HPDE6-E6E7 (cell line): ENCODE data around the gene PKP1.

Source experiments
- DNase-seq: peaks from one replicate; pipeline ENCODE4 v3.0.0; 2011; ENCODE audit warnings: missing footprints; ENCODE audit errors: extremely low spot score

The PKP1 gene

DNA sequence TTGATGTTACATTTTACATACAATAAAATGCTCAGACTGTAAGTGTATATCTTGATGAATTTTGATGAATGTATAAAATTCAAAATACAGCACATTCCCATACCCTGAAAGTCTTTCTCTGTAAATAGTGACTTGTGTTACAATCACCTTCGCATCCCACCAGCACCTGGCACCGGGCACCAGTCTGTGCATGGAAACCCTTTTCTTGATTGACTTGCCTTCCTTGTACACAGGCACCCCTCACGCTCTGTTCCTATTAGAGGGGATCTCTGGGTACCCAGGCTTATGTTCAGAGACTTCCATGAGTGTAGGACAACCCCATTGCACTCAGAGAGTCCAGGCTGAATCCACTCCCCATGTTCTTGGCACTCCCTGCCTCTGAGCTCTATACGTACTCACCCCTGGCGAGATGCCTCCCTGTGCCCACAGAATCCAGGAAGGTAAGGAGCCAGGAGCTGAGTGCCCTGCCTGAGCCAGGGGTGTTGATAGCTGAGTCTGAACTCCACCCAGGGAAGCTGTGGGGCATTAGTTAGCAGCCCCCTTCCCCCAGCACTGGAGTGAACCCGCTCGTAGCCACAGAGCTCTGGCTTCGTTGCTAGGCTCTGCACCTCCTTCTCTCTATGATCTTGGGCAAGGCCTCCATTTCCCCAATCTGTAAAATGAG, 22.5 kb upstream of the PKP1 start:
- no peak for DNase-seq

DNA sequence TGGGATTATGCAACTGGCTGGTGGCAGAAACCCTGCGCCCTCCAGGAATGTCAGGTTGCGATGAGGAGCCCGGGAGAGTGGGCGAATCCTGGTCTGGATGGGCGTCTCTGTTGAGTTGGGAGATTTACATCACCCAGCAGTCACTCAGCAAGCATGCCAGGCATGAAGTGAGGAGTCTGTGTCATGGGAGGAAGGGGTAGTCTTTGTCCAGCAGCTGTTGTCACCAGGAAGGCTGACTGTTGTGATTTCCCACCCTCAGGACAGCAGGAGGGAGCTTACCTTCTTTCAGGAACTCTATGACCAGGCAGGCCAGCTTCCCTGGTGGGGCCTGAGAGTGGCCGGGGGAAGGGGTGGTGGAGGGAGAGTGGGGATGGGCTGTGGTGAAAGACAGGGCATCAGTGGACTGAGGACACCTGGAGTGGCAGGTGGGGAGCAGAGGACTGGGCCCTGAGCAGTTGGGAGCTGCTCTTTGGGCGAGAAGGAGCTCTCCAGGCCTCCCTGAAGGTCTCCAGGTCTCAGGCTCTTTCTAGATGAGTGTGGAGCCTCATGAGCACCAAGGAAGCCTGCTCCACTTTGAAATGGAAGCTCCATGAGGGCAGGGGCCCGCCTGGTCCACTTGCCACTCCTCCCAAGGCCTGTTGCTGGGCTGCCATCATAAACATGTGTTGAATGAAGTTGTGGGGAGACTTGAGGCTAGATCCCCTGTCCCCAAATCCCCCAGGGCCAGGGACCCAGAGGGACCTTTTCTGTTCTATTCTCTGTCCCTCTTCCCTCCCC, 21.3 kb upstream of the PKP1 start:
- DNase-seq: no peak

DNA sequence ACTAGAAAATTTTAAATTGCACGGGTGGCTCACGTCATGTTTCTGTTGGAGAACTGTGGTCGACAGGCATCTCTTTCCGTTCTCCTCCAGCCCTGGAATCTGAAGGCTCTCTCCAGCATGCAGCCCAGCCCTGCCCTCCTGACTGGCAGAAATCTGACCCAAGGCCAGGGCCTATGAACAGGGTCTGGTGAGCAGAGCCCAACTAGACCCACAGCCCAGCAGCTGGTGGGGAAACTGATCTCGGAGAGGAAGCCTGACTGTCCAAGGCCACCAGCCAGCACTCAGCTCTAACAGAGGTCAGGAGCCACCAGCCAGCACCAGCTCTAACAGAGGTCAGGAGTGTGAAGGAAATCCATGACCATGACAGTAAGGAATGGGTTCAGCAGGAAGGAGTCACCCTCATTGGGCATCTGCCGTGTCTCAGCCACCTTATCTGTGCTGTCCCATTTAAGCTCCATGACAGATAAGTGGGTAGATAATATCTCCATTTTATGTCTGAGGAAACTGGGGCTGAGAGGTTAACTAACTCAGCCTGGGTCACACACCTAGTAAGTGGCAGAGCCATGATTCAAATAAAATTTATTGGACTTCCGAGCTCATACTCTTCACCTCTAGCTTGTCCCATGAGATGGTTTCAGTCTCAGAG, 20.2 kb upstream of the PKP1 start:
- DNase-seq: no peak

DNA sequence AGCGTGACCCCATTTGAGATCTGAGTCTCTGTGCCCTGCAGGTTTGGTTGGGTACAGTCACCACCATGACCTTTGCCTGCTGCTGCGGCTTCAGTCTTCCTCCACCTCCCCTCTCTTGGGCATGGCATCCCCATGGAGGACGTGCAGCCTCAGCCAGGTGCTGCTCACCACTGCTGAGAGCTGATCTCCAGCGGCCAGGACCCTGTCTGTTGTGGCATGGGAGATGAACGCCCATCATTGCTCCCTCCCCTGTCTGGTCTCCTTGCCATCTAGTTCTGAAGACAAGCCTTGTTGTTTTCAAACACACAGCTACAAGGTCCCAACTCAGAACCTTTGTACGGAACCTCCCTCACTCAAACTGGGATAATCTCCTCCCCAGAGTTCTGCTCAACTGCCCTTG, 19.2 kb upstream of the PKP1 start:
- DNase-seq: no peak

DNA sequence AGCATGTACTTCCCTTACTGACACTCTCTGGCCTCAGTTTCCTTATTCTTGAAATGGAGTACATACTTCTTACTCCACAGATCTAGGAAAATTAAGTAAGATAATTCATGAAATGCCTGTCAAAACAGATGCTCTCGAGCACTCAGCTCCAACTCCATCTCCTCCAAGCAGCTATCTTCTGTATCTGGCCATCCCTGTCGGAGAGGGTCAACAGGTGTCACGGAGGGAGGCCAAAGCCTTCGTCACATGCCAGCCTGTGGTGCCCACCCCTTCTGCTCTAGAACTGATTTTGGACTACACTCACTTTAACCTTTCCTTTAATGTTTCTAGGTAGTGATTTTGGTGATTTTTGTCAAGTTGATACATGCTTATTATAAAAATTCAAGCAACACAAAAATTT, 18.8 kb upstream of the PKP1 start:
- DNase-seq: no peak

DNA sequence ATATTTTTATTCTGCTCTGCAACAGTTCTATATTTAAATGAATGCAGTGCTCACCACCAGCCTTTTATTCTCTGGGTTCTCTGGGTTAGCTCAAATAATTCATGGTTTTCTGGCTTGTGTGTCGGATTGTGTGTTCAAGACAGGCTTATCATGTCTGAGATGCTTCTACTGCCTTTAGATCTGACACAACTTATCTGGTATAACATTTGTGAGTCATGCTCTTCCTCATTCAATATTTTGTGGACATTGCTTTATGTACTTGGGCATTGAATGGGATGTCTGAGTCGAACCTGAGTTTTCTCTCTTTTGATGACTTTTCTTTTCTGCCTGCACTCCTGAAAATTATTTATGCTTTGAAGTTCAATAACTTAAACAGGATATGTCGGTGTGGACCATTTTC, 17.6 kb upstream of the PKP1 start:
- no peak for DNase-seq

DNA sequence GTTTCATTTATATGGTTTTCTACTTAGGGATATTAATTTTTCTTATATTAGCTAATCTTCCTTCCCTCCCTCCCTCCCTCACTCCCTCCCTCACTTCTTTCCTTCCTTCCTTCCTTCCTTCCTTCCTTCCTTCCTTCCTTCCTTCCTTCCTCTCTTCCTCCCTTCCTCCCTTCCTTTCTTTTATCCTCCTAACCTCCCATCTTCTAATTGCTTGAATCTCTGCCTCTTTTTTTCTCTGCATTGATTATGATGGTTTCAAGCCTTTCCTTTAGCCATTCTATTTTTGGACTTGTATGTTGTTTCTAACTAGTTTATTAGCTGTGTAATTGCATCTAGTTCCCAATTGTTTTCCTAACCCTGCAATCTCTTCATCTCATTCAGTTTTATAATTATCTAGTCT, 17.0 kb upstream of the PKP1 start:
- no peak for DNase-seq

DNA sequence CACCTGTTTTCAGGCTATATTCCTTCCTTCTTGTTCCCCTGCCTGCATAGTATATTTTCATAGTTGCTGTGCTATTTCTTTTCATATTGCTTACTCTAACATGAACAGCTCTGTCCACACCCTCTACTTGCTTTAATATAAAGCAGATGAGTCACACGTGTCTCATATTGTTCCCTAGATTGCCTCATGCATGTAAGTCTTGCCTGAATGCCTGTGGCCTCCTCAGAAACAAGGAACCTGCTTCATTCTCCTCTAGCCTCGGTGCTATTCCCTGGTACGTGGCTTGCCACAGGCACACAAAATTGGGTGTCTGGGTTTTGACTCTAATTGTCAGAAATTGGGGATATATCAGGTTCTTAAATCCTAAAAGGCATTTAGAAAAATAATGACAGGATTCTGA, 16.5 kb upstream of the PKP1 start:
- peak; percentile 88 for DNase-seq

DNA sequence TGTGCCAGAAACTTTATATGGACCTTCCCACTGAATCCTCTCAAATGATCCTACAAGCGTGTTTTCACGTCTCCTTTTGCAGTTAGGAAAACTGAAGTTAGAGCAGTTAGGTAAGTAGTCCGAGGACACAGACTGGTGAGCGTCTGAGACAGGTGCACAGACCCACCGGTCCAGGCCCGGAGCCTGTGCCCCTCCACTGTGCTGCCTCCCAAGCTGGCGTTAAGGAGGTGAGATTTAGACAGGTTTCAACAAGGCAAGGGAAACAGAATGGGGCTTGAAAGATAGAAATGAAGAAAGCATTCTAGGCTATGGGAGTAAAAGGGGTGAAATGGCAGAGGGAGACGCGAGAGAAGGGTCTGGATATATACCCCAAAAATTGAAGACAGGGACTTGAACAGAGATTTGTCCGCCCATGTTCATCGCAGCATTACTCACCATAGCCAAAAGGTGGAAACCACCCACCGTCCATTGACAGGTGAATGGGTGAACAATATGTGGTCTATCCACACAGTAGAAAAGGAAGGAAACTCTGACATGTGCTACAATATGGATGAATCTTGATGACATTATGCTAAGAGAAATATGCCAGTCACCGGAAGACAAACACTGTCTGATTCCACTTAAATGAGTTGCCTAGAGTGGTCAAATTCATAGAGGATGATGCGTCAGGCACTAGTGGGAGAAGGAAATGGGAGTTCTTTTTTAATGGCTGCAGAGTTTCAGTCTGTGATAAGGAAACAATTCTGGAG, 15.7 kb upstream of the PKP1 start:
- no peak for DNase-seq

DNA sequence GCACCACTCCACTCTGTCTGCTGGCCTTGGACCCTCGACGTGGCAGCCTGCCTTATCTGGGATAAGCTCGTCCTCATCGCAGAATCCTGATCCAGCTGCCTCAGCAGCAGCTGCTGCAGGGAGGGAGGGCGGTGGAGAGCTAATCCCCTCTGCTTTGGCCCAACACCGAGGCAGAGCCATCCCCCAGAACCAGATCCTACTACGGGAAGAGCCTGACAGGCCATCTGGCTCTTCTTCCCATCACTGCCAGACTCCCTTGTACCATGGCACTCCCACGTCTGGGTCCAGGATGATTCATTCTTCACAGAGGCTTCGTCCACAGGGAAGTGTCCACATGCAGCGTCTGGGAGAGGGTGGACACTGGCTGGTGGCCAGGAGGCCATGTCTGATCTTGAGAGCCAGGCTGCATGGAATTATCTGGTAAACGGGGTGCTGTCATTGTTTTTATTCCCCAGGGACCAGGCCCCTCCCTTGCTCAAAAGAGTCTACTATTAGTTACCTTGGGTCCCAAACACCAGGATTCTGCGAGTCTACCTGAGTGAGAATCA, 14.6 kb upstream of the PKP1 start:
- DNase-seq: no peak

DNA sequence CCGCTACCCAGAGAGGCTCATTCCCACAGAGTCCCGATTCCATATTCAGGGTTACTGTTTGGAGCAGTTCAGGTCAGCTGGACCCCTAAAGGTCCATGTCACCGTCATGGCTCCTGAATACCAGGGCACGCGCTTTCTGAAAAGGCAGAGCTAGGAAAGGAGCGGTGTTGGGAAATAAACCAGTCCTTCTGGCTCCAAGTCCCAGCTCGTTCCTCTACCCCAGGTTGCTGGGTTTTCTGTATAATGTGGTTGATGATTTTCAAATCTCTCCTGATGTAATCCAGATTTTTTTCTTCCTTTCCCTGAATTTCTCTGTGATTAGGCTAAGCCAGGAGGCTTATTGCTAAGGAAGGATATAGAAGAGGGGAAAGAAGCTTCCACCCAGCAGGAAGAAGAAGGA, 14.0 kb upstream of the PKP1 start:
- no peak for DNase-seq

DNA sequence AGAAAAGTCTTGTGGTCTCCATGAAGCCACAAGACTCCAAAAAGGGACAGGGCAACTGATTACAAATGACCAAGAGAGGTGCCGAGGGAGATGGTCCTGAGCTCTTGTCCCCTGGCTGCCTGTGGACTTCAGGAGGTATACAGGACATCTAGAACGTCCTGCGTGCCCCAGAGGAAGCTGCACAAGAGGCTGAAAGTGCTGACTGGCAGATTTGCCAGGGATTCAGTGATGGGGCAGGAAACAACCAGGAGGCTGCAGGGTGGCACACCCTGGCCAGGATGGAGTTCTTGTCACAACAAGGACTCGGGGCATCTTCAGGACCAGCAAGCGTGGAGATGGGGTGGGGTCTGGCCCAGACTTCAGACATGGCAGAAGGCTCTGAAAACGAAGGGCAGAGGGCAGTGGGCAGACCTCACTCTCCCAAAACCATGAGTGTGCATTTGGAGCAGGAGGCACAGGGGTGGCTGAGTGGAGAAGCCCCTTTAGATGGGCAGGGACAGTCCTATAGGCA, 13.4 kb upstream of the PKP1 start:
- DNase-seq: no peak

DNA sequence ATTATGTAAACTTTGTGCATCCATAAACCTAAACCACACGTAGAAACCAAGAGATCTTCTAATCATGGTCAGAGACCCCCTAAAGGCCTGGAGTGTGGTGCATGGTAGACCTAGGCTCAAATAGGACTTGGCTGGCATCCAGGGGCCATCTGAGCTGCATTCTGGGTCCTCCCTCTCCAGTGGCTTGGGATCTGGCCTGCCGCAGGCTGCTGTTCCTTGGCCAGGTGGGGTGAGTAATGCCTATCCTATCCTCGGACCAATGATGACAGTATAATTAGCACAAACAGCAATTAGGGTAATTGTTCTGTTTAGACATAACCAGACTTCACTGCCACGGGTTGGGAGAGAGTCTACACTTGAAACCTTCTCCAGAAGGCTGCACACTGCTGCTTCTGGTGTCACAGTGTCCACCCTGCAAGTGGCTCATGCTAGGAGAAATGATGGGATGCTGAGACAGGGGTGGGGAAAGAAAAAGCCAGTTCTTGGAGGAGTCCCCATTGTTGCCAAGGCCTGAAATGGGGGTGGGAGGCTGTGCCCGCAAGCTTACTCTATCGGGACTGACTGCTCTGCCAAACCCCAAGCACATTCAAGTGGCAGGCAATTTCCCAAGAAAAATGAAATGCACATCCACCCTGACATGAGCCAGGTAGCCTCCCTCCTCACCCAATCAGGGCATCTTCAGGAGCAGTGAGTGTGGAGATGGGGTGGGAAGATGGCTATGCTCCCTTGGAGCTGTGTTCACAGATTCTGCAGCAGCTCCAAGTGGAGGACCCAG, 12.5 kb upstream of the PKP1 start:
- DNase-seq: no peak

DNA sequence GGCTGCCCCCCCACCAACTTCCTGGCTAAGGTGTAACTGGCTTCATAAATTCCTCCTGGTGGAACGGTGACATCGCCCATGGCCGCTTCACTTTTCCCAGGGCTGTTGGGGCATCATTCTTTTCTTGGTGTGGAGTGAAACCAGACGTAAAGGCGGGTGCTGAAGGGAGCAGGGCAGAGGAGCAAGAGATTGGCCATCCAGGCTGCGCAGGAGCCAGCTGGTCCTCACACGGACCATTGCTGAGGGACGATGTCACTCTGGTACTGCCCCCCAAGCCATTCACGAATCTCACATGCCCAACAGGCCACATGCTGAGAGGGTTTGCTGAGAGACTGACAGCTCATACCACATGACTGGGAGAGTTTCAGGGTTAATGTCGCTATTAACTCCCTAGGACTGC, 10.5 kb upstream of the PKP1 start:
- no peak for DNase-seq

DNA sequence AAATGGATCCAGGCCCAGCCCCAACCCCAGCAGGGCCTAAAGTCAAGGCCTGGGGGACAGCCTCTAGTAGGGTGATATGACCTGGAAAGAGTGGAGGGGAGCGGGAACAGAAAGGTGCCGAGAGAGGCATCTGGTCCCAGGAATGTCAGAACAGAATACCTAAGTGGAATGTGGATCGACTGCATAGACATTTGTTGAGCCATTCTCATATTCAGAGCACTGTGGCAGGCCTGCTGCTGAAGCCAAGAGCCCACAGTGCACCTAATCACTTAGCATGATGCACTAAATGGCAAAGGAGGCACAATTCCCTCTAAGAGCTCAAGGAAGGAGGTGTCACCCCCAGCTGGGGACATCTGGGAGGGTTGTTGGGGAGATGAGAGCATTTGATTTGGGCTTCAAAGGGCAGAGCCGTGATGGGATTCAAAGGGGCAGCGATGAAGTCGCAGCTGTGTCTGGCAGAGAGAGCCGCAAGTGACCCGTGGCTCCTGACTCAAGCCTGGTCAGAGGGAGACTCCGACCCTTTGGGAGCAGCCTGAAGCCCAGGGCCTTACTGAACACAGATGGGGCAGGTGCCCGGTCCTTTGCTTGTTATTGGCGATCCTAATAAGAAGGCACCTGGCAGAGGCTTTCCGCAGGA, 8.6 kb upstream of the PKP1 start:
- no peak for DNase-seq

DNA sequence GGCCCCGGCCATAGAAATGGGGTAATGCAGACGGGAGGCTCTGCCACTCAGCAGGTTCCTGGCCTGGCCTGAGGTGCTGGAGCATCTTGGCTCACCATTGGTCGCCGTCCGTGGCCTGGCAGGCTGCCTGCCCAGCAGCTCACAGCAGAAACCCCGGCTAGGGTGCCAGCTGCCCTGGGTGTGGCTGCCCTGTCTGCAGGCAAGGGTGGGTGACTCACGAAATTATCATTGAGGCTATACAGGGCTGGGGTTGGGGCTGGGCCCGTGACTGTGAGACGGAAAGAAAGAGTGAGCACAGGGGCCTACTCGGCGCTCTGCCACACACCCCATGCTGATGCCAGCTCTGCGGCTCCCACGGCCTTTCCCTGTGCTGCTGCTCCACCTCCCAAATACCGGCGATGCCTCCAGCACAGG, 8.0 kb upstream of the PKP1 start:
- peak; percentile 96 for DNase-seq

DNA sequence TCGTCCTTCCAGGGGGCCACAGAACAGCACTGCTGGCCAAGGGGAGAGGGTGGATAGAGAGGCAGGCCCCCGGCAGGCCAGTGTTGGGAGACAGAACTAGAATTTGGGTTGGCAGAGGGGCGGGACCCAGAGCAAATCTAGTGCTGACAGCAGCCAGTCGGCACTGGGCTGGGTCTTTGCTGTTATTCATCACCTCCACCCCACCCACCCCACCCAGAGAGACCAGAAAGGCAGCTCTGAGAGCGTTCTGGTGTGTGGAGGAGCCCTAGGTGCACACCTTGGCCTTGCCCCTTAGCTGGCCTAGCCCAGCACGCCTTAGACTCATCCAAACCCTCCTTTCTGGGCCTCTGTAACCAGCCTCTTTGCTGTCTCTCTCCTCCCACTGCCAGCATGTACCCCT, 6.4 kb upstream of the PKP1 start:
- DNase-seq: no peak

DNA sequence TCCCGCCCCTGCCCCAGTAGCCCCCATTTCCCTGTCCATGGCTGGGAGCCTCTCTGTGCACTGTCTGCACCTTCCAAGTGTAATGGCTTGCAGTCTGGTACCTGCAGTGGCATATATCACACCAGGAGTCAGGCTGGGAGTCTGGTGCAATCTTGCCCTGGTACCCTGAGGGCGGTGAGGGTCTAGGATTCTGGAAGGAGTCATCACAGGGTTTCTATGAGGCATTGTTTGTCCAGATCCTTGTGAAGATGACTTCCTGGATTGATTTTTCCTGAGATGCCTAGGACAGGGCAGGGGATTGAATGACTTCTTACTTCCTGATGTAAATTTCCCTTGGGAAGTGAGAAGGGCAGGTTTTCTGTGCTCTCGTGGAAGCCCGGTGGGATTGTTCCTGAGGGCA, 5.9 kb upstream of the PKP1 start:
- DNase-seq: no peak

DNA sequence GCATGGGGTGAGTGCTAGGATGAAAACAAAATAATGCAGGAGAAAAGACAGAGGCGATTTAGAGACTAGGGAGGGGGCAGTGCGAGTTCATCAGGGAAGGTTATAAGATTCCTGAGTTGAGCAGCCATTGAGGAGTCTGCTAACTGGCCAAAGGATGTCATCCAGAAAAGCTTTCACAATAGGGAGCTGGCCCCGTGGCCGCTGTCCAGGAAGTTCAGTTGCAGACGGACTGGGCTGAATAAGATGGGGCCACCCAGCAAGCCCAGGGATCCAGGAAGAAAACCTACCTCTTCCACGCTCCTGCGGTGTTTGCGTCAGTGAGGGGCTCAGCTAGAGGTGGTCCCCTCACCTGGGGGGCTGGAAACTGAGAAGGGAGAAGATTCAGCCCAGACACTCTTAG, 4.0 kb upstream of the PKP1 start:
- no peak for DNase-seq

DNA sequence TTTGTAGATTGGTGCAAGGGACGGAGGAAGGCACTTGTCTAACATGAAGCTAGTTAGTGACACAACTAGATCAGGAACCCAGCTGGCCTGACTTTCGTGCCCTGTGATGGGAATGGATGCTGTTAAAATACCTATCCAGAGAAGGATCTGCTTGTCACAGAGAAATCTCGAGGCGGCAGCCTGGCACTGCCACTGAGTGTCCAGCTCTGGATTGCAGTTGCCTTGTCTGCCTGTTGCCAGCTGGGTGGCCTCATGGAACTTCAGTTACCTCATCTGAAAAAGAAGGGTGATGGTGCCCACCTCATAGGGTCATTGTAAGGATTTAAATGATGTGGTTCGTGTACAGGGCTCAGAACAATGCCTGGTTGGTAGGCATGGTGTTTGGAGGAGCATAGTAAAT, 2.4 kb upstream of the PKP1 start:
- no peak for DNase-seq

DNA sequence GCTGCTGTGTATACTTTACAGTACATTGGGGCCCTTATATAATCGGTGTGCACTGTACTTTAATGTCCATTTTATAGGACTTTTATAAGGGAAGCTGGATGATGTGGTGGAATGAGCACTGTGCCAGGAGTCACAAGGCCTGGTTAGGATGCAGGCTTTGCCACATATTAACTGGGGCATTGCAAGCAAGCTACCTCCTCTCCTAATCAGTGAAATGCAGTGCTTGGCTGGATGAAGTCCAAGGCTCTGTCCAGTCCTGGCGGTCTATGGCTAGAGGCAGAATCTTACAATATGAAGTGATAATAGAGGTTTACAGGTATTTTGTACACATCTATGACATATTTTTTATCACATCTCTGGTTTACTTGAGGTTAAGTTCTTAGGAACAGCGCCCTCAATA, 1.7 kb upstream of the PKP1 start:
- DNase-seq: no peak
